SH-SY5Y (cell line): ENCODE data around the gene GSTK1.

ENCODE experiments used
- GATA2 ChIP-seq: IDR thresholded peaks from 2 replicates; pipeline ENCODE4 v1.6.1; 2011; ENCODE audit warnings: mild to moderate bottlenecking, low read depth, low read length
- GATA3 ChIP-seq: IDR thresholded peaks from 2 replicates; pipeline ENCODE4 v1.6.1; 2011; ENCODE audit warnings: low read depth, mild to moderate bottlenecking, low read length, moderate library complexity

- TF ChIP-seq GATA2 (no peak), GATA3 (no peak)
Observed at GRCh38 chr7:143222782-143223181, 40.5 kb upstream of the GSTK1 start.
